HG02981 (cell line): ENCODE measurements around the gene AGPS.
"Not testable (repeated sequence)": the region's sequence is repeated elsewhere in the genome, so short reads cannot be mapped to it uniquely, and the experiment has no call there.

Source experiments
- ATAC-seq: cut with Tn5 transposase; IDR thresholded peaks from one replicate; pipeline ENCODE4 v1.9.1; 2021; ENCODE audit warnings: mild to moderate bottlenecking, moderate library complexity; ENCODE audit not compliant: unreplicated experiment

AGPS gene

DNA sequence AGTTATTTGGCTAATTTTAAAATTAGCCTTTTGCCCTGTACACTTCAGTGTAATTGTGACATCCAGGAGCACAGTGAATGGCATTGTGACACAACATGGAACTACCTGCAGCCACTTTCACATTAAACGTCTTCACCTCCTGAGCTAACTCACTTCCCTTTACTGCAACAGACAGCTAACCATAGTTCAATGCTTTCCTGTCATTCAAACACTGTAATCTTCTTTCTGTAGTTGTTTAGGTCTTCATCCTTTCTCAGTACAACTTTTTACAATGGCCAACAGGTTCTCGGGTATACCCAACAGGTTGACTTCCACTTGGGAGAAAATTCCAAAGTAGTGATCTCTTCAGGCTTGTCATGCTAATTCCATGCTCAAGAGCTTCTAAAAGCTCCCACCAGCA is 8.6 kb upstream of the AGPS start:
- ATAC-seq, result no peak

- ATAC-seq, result no peak
These were observed 7.4 kb upstream of the AGPS start for GRCh38 chr2:177385151-177385550.

- peak; percentile 3 for ATAC-seq
These were observed 676 bp upstream of the AGPS start for GRCh38 chr2:177391822-177392372.

DNA sequence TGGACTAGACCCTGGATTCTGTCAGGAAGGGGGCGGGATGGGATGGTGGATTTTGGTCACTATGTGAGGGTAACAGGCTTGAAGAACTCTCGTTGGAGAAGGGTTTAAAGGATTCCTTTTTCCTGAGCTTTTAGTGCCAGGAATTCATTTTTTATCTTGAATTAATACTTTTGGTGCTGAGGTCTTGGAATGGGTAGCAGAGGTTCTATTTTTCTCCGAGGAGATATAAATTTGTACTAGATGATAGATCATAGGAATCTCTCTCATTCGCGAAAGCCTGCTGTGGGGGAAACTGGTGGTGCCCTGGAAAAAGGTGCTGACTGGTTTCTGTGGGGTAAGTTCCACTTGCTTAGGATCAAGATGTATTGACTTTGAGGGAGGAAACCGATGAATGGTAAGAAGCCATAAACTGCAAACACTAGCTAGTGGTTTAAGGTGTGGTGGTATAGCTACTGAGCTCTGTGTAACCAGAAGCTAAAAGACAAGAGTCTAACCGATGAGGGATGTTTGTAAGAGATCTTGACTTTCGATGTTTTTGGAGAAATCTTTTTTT is 706 bp downstream of the AGPS start:
- no peak for ATAC-seq

DNA sequence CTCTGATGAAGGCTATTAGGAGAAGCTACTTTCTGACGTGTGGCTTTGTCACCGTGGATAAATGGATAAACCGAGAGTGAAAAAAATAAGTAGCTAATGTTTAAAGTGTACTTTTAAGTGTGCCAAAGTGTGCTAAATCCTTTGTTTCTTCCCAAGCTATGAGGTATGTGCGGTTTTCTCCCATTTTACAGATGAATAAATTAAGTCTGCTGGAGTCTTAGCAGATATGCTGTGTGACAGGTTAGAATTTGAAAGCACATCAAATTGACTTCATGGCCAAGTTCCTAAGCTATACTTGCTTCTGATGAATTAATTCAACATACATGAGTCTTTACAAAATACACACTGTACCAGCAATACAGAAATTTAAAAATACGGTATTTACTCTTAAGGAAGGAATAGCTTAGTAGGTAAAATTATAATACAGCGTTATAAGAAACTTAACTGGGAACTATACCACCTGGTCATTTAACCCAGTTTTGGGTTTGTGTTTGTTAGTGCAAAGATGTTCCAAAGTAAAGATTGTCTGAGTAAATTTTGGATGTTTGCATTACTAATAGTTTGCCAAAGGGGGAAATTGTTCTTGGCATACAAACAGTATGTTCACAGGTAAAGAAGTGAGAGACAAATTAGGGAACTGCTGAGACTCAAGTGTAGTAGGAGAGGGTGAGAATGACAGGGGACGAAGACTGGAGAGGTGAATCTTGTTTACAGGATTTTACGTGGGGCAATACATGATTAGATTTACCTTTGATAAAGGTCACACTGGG is 1.4 kb downstream of the AGPS start:
- no peak for ATAC-seq

DNA sequence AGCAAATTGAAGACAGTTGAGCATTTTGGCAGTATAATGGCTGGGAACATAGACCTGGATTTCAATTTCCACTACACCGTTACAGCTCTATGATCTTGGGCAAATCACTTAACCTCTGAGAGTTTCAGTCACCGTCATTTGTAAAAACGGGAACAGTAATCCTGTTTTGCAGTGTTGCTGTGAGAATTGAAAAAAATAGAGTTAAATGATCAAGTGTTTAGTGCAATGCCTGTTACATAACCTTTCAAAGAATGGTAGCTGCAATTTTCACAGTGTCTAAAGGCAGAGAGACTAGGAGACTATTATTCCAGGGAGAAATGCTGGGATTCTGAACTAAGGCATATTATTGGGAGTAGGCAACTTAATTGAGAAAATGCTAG is 2.0 kb downstream of the AGPS start:
- ATAC-seq, result no peak

DNA sequence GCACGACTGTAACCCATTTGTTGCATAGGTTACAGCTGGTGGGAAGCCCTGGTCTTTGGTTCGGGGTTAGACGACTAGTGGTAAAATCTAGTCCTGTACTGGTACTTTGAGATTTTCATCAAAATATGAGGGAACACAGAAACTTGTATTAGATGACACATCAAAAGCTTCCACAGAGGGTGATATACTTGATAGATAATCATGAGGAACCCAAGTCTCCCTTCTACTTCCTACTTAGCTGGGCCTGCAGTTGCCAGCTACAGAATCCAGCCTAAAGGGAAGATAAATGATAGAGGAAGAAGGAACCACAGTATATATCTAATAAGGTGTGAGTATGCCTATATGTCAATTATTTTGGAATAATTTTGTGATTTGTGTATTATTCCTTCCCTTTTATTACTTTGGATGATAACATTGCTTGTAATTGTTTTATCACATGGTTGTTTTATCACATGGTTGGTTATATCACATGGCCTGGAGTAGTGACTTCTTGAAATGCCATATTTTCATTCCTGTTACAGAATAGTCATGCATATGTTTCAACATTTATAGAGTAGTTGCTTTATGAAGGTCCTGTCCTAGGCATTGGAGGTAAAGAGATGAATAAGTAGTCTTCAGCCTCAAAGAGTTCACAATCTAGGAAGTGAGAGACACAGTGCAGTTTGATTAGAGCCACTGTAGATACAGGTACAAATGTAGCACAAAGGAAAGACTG is 2.9 kb downstream of the AGPS start:
- ATAC-seq, result no peak

DNA sequence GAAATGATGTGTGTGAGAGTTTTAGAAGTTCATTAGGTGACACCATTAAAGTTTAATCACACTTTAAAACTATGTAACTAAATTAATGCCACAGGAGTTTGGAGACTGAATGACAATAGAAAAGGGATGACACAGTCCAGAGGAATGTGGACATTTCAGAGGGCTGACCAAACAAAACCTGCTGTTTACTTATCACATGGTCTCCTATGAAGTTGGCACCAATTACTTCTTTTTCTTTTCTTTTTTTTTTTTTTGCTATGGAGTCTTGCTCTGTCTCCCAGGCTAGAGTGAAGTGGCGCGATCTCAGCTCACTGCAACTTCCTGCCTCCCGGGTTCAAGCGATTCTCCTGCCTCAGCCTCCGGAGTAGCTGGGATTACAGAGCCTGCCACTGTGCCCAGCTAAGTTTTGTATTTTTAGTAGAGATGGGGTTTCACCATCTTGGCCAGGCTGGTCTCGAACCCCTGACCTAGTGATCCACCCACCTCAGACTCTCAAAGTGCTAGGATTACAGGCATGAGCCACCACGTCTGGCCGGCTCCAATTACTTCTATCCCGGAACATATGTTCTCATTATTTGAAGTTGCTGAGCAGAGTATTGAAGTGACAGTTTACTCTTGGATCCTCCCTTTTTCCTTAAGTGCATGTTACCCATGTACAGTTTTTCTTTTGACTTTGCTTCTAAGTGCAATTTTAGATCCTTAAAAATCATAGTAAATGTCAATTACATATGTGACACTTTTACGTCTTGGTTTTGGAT is 4.3 kb downstream of the AGPS start:
- ATAC-seq, result no peak

DNA sequence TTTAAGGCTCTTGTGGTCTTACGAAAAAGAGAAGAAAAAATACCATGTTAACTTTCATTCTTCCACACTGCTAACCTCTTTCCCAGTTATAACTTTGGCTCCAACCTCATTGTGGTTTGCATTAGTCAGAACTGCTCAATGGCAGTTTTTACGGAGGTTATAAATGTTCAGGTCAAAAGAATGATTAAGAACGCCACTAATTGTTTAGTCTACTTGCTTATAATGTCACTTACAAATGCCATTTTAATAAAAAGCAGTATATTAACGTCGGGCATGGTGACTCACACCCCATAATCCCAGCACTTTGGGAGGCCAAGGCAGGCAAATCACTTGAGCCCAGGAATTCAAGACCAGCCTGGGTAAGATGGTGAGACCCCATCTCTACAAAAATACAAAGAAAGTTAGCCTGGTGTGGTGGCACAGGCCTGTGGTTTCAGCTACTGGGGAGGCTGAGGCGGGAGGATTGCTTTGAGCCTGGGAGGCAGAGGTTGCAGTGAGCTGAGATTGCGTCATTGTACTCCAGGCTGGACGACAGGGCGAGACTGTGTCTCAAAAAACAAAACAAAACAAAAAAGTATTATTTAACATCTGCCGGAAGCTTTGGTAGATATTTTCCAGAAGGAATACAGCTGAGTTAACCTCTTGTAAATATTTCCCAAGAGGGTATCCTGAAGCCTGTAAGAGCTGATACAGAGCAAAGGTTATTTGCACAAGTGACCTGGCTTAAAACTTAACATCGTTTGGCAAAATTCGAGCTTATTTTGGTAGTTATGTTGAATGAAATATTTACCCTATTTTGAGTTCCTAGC is 5.1 kb downstream of the AGPS start:
- ATAC-seq, result no peak

- ATAC-seq, result no peak
These were observed 5.7 kb downstream of the AGPS start for GRCh38 chr2:177398290-177398683.

- ATAC-seq, result no peak
These were observed 6.2 kb downstream of the AGPS start for GRCh38 chr2:177398791-177399190.

DNA sequence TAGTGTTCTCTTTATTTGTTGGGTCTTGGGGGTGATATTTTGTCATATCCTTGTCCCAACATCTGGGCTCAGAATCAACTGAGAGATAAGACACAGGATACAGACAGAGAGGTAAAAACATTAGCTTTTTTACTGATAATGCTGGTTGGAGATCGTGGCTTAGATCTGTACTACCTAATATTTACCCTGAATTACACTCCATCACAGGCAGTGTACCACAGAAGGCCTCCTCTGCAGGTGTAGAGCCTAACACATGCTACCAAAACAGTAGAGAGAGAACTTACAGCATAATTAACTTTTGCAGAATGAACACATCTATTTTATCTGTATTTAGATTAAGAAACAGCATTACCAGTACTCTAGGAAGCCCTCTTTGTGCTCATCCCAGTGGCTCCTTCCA is 6.8 kb downstream of the AGPS start:
- ATAC-seq, result no peak

- ATAC-seq, result no peak
These were observed 7.9 kb downstream of the AGPS start for GRCh38 chr2:177400337-177400923.

GRCh38 chr2:177402096-177402495 is 9.5 kb downstream of the AGPS start:
- no peak for ATAC-seq

DNA sequence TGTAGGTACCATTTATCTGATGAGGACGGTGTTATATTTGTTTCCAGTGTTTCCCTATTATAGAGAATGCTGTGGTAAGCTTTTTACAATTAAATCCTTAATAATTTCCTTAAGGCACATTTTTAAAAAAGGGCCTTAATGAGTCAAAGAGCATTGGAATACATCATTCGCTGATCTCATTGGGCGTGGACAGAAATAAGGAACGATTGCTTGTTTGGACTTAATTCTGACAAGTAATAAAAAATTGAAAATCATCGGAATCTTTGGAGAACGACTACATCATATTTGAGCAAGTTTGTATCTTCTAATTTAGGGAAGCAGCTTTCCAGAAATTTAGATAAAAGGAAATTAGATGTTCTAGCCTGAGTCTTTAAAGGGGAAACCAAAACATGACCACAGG is 11.3 kb downstream of the AGPS start:
- no peak for ATAC-seq

- no peak for ATAC-seq
These were observed 11.7 kb downstream of the AGPS start for GRCh38 chr2:177404243-177404642.

- no peak for ATAC-seq
These were observed 12.6 kb downstream of the AGPS start for GRCh38 chr2:177405029-177405692.

DNA sequence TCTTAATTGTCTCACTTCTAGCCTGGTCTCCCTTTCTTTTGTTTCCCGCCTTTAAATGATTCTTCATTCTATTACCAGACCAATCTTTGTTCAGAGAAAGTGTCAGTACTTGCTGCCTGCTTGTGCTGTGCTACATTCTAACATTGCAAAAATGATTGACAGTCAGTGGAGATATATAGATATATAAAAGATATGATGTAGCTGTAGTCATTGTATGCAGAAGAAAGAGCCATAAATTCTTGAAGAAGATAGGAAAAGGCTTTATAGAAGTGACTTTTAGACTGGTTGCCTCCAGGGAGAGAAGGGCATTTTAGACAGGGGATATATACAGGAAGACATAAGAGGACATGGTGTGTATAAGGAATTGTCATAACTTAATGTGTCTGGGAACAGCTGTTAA is 13.6 kb downstream of the AGPS start:
- no peak for ATAC-seq

GRCh38 chr2:177407031-177407430 is 14.5 kb downstream of the AGPS start:
- ATAC-seq, result no peak

DNA sequence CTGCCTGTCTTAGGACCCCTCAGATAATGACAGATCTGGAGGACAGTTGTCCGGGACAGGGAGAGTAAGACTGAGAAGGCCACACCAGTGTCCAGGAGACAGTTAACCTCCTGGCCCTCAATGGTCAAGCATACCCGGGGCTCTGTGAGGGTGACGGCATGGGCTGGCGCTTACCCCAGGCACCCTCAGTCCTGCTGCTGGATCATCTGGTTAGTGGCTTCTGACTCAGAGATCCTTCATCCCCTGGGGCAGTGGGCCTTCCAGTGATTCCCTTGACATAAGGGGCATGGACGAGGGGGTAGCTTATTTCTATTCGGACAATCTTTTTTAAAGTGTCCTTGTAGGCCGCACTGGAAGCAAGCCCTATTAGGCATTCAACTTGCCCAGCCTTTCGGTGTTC is 18.1 kb downstream of the AGPS start:
- not testable (repeated sequence) for ATAC-seq
